Stimulated activated CD8-positive, alpha-beta memory T cell treated with anti-CD3 and anti-CD28 coated beads, Interleukin-7, amount 100 ng/mL, for 48 hours (primary cell): ENCODE data around the gene ASTN2.

Source experiments
- DNase-seq, 2 donors: peaks; one replicate each; pipeline ENCODE4 v3.0.0-alpha.2; 2020; ENCODE audit warnings: low read depth in 1 of 2; ENCODE audit errors: extremely low read depth in 1 of 2

The ASTN2 gene

DNA sequence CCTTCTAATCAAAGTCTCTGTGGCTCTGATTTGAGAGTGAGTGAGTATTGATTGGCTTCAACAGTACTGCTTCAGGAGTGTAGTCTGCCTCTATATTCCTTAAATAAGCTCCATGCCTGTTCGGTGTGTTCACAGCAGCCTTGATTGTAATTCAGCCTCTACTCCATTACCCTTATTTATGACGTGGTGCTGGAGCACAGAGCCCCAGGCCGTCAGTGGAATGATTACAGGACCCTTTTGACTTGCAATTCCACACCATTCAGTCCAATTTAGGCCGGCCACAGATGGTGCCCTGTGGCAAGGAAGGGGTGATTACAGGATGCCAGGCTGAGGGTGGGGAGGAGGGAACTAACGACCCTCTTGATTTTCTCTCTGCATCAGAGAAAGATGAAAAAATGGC is 110.3 kb downstream of the ASTN2 start:
- no peak for DNase-seq

DNA sequence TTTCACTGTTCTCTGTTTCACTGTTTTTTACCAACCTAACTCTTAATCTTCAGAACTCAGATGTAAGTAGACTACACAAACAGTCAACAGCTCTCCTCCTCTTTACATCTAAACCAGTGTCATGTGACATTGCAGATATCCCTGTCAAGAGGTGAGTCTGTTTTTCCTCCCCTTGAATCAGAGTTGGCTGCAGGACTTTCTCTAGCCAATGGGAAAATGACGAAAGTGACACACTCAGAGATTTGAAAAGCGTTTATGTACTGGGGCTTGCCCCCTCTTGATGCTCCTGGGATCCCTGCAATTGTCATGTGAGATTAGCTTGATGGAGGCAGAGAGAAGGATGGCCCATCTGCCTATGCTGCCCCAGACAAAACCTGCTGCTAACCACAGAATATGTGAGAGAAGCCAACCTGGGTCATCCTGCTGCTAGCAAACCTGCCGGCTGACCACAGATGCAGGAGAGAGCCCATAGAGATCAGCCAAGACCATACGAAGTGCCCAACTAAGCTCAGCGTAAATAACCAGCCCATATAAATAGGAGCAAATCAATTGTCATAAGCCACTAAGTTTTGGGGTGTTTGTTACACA is 111.1 kb downstream of the ASTN2 start:
- DNase-seq = no peak

DNA sequence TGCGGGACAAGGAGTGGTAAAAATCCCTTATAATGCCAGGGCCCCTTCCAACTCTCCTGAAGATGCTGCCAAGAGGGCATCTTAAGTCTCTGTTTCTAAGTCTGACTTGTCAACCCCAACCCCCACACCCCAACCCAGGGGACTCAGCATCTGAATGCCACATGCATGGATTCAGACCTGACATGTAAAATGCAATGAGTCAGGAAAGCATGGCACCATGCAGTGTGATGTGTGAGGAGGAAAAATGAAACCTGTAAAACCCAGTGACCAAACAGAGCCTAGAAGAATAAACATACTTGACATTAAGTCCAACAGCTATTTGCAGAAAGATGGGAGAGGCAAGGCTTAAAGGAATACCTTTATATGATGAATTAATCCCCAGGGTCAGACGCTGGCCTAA is 112.4 kb downstream of the ASTN2 start:
- DNase-seq = no peak

DNA sequence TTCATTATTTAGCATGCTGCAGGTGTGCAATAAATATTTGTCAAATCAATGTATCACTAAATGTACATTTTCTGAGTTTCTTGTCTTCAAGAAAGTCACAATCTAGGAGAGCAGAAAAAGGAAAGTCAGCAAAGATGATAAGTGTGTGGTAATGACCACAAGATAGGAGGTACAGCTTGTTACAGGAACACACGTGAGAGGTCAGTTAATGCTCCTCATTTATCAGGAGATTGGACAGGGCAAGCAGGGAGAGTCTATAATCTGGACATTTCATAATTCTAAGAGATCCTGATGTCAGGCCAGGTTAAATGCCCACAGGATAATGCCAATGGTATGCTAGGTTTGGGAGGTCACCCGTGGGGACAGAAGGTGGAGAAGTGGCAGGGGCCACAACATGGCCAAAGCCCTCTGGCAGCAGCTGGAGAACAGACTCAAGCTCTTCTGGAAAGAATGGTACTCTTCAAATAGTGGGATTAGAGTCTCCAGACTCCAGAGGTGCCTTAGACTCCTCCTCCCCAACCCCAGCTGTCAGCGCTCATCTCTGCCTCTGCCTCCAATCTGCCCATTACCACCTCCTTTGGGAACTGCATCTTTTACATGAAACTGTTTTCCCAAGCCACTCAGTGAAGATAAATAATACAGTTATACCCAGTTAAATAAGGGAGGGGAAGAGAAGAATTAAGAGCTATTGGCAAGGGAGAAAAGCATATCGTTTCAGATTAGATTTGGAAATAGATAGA is 114.3 kb downstream of the ASTN2 start:
- no peak for DNase-seq

DNA sequence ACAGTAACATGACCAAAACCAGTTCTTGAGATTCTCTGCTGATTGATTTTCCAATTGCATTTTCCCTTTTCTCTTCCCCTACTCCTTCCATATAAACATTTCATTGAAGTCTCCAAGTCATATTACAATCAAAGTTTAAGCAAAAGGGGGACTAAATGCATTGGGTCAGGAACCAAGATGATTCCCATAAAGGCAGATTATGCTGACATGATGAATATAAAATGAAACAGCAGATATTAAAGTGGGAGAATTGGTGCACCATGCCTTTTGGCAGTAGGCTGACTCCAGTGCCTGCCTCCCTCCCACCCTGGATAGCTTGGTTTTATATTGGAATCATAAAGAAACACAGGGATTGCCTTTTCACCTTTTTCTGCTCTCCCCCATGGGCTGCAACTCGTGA is 118.4 kb downstream of the ASTN2 start:
- no peak for DNase-seq

DNA sequence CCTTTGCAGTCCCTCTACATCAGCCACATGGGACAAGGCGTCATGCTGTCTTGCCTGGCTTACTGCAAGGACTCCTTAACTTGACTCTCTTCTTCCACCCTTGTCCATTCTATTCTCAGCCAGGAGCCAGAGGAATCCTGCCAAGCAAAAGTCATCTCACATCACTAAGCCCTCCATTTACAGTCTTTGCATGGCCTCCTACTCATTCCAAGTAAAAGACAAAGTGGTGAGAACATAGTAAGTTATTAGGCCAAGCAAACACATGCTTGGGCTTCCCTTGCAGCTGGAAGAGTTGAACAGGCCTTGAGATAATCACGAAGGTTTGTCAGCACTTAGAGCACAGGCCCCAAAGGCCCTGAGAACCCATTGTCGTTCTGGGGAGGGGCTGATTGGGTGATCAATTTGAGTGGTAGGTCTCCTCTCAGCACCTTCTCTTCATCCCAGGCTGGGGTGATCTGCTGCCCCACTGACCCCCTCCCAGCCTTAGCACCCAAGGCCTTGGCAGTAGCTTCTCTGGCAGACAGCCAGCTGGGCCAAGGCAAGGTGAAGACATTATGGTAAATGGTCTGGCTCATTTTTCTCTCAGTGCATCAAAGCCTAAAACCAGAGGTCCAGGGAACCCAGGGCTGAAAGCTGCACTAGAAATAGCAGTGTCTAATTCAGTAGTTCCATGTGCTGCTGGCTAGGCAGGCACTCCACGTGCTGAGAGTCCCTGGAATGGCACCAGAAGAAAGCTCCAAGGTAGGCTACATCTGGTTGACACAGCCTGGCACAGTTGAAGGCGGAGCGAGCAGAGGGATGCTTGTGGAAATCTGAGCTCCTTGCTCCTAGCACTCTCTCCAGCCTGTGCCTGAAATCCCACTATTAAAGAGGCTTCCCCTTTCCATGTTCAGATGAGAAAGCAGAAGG is 121.4 kb downstream of the ASTN2 start:
- no peak for DNase-seq

DNA sequence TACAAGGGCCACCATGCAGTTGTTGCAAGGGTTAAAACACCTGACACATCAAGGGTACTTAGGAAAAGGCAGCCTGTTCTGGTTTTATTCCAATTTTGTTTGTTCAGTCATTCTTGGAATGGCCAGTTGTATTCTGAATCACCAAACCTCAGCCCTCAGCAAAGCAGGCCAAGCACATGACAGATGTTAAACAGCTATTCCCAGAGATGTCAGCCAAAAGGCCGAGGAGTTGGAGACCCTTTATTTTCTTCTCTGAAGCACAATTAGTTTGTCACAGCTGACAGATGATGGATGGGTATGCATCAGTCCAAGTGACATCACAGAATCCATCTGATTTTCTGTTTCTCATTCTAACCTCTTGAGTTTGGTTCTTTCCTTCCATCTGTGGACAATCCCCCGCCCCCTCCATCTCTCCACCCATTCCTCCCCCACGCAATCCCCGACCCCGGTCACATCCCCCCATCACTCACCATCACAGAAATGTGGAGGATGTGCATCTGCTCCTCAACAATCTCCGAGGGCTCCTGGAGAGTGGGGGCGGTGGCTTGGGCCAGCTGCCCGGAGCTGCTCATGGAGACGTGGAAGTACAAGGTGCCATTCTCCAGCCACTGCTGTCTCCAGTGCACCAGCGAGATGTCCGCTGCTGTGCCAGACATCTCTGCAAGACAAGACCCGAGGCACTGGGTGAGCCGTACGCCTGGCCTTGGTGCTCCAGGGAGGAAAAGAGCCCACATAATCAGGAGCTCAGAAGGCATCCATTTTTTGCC is 123.8 kb downstream of the ASTN2 start:
- no peak for DNase-seq

DNA sequence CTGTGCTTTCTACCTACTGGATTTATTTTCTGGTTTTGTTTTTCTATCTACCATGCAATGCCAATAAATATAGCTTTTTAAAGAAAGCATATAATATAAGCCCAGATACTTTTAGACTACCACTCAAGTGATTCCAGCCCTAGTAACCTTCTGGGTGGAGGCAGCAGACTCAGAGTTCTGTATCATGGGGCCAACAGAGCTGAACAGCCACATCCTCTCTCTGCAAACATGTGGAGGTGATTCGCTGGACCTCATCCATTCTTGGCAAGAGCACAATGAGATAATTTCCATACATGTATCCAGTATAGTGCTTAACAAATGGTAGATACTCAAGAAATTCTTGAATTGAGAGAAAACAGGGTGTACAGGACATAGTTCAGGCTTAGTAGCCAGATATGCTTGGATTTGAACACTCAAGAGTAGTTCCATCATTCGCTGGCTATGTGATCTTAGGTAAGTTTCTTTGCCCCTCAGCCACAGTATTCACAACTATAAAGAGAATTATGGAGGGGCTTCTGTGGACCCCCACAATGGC is 124.5 kb downstream of the ASTN2 start:
- no peak for DNase-seq

DNA sequence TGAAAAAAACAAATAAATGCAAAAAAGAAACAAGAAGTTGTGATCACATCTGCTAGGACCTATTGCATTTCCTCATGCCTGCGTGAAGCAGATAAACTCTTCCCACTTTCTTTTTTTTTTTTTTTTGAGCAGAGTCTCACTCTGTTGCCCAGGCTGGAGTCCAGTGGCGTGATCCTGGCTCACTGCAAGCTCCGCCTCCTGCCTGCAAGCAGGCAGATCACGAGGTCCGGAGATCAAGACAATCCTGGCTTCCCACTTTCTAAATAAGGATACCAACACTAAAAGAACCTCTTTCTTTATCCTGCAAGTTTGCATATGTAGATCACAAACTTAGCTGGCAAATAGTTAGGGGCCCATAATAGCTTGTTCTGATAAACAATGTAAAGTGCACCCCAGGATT is 128.6 kb downstream of the ASTN2 start:
- no peak for DNase-seq

DNA sequence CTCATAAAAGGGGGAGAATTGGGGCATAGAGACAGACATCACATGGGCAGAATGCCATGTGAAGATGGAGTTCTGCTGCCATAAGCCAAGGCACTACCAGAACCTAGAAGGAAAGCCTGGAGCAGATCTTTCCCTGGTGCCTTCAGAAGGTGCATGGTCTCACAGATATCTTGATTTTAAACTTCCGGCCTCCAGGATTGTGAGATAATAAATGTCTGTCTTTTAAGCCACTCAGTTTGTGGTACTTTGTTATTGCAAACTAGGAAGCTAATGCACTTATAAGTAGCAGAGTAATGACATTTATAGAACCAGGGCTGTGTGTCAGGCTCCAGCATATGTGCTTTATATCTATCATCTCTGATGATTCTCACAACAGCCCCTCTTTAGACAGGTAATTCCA is 130.4 kb downstream of the ASTN2 start:
- no peak for DNase-seq

DNA sequence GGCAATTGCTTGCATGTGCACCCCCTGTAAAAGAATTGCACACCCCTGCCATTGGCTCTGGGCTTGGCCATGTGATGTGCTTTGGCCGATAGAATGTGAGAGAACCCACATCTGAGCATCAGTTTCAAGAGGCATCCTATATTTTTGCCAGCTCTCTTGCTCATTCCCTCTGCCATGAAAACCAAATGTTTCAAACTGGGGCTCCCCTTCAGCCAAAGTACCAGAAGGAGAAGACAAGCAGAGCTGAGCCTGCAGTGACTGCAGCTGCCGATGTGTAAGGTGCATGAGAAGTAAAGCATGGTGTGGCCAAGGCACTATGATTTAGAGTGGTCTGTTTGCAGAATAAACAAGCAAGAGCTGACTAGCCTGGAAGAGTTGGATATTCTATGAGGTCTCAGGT is 132.3 kb downstream of the ASTN2 start:
- no peak for DNase-seq

DNA sequence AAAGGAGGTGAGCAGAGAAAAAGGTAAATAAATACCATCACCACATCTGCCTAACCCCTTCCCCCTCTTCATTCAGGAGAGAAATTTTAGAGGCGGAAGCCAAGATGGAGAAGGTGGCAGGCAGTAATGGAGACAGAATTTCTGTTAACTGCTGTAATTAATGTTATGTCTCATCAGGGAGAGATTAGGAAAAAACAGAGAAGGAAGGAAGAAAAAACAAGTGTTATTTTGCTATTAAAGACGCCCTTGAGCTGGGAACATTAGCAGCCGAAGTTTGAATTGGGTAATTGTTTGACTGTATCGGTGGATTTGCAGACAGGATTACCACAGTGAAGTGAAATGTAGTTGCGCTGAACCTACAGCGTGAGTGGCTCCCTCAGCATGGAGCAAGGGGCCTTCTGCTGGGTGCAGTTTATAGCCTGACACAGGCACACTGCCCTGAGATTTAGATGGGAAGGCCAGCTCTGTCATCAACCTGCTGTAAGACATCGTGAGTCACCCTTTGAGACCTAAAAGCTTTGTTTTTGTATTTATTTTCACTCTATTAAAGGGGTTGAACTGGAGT is 136.3 kb downstream of the ASTN2 start:
- no peak for DNase-seq

DNA sequence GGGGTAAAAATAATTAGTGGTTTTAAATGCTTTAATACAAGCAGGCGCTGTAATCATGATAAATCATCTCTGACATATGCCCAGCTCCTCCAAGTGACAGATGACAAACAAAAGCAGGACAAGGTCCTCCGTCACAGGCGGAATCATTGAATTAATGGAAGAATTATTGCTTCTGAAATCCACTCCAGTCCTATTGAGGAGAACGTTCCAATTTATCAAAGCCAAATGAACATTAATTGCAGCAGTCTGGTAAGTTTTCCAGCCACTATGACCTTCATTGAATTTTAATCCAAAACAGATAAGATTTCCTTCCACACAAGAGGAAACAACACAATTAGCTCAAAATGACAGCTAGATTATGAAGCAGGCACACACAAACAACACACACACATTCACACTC is 136.8 kb downstream of the ASTN2 start:
- no peak for DNase-seq

DNA sequence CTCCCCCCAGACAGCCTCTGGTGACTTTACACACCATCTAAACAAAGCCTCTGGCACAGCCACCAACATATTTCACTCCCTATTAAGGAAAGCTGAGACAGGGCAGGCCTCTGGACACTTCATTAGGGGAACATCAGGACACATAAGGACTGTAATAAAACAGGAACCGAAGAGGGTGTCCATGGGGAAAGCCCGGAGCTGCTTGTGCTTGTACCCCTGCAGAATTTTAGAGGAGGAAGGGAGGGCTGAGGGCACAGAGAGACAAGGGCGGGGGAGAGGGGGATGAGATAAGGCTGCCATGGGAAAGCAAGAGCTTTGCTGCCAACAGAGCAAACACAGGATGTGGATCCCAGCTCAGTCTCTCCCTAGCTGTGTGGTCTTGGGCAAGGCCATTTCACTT is 138.4 kb downstream of the ASTN2 start:
- DNase-seq = no peak

DNA sequence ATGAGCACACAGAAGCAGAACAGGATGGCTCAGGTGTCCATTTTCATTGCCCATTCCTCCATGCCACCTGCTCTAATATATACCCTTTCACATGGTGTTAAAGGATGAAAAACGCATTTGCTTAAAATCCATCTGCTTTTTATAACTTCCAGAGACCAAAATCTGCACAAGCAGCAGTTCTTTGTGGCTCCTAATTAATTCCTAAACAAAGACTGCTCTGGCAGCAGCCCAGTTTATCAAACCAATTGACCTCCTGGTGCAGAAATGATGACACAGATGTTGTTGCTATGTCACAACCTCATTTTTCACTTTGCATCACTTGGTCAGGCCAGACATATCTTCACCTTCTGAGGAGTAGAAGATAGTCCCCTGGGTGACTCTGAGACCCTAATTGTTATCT is 141.2 kb downstream of the ASTN2 start:
- no peak for DNase-seq

DNA sequence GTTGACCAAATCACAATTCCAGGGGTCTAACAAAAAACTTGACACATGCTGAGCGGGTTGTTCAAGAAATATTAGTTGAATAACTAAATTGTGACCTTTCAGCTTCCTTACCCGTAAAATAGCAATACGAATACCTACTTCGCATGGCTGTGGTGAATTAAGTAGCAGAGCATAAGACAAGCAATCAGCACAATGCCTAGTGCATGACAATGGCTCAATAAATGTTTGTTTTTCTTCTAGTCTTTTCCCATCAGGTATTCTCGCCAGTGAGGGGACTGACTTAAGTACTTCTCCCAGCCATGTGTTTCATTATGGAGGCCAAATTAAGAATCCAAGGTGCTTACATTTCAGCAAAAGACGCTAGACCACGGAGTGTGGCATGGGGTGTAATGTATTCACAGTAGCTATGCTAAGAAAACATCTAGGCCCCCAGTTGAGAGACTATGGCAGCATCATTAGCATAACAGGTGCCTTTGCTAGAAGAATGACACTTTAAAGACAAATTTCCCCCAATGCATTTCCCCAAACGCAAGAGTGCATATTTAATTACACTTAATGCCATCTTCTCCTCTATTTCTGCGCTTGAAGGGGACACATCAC is 145.9 kb downstream of the ASTN2 start:
- no peak for DNase-seq

DNA sequence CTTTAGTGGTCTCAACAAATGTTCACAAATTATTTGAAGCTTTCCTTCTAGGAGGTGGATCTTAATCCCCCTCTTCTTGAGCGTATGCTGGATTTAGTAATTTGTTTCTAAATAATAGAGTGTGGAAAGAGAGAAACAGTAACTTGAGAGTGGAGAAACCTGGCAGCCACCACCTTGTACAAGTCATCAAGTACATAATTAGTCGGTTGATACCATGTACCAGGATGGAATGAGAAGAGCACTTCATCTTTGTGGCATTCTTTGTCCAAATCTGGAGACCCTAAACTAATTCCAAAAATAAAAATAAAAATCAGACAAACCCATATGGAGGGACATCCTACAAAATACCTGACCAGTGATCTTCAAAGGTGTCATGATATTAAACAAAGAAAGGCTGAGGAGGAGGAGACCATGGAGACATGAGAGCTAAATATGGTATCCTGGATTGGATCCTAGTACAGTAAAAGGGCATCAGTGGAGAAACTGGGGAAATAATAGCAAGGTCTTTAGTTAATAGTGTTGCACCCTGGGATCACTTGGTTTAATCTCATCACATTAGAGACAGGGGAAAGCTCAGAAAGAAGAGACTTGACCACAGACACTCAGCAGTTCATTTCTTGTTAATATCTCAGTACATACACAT is 147.9 kb downstream of the ASTN2 start:
- no peak for DNase-seq

DNA sequence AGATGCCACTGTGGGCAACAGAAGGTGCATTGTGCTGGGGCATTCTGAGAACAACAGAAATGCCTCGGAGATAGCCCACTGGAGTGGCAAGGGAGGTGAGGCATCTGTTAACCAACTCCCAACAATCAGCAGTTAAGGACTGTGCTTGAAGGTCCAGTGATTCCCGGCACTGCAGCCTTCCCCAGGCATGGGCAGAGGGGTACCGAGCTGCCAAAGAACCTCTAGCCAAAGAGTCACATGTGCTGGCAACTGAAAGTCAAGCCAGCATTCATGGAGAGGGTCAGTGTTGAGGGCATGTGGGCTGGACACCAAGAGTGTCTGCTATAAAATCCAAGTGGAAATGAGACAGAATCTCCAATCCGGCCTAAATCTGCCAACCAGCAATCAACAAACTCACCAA is 149.6 kb downstream of the ASTN2 start:
- no peak for DNase-seq

DNA sequence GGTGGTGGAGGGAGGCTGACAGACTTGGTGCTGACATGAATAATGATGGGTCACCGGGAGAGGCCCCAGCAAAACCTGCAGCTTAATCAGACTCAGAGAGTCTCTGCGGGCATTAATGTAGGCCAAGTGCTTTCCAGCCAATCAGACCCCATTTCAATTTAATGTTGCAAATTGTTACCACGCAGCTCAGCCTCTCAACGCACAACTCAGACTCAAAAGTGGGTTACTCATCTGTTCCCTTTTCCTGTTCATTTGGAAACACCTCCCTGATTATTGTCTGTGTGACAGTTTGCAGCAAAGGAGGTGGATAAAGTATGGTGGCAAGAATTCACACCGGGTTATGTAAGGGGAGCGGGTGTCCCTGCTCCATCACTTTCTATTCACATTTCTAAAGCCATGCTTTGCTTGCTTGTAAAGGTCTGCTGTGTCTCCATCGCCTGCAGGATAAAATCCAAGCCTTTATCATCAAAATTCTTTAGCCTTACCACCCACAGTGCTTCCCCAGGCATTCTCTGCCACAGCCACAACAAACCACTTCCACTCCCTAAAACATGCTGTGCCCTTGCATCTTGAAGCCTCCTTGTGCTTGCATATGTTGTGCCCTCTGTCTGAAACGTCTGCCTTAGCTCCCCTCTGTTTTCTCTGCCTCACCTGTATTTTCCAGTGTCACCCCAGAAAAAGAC is 156.5 kb downstream of the ASTN2 start:
- no peak for DNase-seq
